ENCODE data around the gene BNC2. TPM values are rescaled to one million over a fixed set of nuclear protein-coding genes. Genes with fewer than 3 reads are reported as not detected.

The BNC2 gene
- total RNA-seq, 1 donor from 2014 or later: 2.9 TPM

DNA sequence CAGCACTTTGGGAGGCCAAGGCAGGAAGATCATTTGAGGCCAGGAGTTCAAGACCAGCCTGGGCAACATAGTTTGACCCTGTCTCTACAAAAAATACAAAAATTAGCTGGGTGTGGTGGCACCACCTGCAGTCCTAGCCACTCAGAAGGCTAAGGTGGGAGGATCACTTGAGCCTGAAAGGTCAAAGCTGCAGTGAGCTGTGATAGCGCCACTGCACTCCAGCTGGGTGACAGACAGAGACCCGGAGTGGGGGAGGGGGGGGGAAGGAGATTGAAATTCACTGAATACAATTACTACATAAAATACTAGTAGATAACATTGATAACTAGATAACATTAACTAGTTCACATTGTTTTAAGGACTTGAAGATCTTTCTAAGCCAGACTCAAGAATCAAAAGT is 345.6 kb downstream of the BNC2 start:
- TF ChIP-seq, protein P1, sequence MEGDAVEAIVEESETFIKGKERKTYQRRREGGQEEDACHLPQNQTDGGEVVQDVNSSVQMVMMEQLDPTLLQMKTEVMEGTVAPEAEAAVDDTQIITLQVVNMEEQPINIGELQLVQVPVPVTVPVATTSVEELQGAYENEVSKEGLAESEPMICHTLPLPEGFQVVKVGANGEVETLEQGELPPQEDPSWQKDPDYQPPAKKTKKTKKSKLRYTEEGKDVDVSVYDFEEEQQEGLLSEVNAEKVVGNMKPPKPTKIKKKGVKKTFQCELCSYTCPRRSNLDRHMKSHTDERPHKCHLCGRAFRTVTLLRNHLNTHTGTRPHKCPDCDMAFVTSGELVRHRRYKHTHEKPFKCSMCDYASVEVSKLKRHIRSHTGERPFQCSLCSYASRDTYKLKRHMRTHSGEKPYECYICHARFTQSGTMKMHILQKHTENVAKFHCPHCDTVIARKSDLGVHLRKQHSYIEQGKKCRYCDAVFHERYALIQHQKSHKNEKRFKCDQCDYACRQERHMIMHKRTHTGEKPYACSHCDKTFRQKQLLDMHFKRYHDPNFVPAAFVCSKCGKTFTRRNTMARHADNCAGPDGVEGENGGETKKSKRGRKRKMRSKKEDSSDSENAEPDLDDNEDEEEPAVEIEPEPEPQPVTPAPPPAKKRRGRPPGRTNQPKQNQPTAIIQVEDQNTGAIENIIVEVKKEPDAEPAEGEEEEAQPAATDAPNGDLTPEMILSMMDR (conservative IDR thresholded peaks at IDR 0.05; ENCODE audit: low read depth, low read length): no peak
- DNase-seq (ENCODE audit: low read depth): no peak
- H3K4me3 ChIP-seq (ENCODE audit: low read depth, low read length): no peak overlapping the region

DNA sequence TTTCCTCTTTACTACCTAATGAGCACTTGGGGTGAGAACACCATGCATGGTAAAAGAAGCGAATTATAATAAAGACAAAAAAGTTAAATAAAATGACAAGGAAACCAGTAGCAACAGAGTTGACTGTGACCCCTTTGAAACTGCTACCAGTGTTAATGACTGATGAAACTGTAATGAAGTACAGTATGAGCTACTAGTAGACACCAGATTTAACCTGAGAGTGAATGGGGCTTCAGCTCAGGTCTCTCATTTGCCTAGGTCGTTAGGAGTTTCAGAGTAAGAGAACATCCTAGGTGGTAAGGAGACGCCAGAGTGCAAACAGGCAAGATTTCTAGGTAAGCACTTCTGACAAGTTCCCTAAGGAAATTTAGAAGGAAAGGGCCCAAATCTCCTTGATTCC is 346.4 kb downstream of the BNC2 start:
- no peak overlapping the region for H3K4me3 ChIP-seq (ENCODE audit: low read depth, low read length)
- DNase-seq (ENCODE audit: low read depth): no peak
- TF ChIP-seq, protein P1 (conservative IDR thresholded peaks at IDR 0.05; ENCODE audit: low read depth, low read length): no peak

DNA sequence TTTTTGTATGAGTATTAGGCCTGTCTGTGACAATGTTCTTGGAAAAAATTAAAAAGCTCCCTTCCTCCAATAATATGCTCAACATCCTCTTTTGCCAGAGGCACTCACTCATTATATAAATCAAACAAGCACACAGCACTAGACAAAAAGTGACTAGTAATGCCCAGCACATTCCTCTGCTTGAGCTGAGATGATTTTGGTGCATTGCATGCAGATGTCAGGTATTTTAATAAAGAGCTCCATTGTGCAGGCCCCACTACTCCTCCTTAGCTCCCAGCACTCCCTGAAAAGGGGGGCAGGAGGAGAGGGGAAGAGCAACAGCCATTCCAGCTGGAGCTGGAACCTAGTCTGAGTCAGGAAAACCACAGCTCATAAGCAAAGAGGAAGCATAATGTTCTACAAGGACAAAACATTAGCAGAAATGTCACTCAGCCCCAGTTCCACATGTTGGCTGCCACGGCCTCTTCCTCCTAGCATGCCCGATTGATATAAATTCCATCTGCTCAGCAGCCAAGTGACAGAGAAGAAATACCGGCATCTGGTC is 348.5 kb downstream of the BNC2 start:
- no peak overlapping the region for H3K4me3 ChIP-seq (ENCODE audit: low read depth, low read length)
- TF ChIP-seq, protein P1 (conservative IDR thresholded peaks at IDR 0.05; ENCODE audit: low read depth, low read length): no peak
- no peak for DNase-seq (ENCODE audit: low read depth)

DNA sequence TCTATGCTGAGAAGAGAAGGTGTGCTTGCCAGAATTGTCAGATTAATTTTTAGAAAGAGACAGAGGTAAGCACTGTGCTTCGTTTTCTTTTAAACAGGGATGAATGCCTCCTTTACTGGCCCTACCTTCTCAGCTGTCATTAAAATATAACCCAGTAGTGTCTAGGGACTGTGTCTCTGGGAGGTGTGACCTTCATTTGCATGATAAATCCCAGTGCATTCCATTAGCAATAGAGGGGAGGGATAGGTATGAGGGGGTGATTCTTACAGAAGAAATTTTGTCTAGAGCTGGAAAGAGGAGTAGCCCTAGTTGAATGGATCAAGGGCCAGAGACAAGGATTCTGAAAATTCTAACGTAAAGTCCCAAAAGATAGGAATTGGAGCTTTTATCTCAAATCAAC is 351.5 kb downstream of the BNC2 start:
- TF ChIP-seq, protein P1 (conservative IDR thresholded peaks at IDR 0.05; ENCODE audit: low read depth, low read length): no peak
- DNase-seq (ENCODE audit: low read depth): no peak
- H3K4me3 ChIP-seq (ENCODE audit: low read depth, low read length): no peak overlapping the region

DNA sequence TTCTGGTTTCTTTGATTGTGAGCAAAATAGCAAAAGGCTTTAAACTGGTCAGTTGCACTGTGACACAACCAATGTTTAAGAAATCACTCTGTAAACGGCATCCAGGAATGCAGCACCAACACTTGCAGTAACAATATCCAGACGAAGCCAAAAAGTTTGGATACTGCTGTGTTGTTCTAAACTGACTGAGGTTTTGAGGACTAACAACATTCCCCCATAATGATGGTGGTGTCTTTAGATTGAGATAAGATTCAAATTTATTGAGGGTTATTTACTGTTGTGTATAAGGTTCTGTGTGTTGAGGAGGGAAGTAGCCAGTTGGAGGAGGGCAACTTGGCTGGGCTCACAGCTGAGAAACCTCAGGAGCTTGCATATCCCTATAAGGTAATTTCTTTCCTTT is 353.6 kb downstream of the BNC2 start:
- no peak overlapping the region for H3K4me3 ChIP-seq (ENCODE audit: low read depth, low read length)
- TF ChIP-seq, protein P1 (conservative IDR thresholded peaks at IDR 0.05; ENCODE audit: low read depth, low read length): no peak
- DNase-seq (ENCODE audit: low read depth): no peak

DNA sequence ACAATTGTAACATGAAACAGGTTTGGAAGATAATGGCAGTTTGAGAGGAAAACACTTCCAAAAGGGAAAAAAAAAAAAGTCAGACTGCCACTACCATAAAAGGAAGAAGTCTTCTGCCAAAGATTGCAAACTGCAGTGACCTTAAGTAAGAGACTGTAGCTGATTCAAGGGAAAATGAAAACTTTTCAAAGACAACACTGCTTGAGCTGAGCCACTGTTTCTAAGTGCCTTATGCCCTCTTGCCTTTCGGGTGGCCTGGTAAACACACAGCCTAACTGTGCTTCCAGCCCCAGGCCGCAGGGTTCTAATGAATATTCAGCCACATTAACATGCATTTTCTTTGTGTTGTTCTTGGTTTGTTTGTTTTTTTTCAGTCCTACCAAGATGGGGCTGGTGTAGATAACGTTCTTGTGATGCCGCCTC is 354.6 kb downstream of the BNC2 start:
- DNase-seq (ENCODE audit: low read depth): no peak
- TF ChIP-seq, protein P1 (conservative IDR thresholded peaks at IDR 0.05; ENCODE audit: low read depth, low read length): no peak
- H3K4me3 ChIP-seq (ENCODE audit: low read depth, low read length): no peak overlapping the region

DNA sequence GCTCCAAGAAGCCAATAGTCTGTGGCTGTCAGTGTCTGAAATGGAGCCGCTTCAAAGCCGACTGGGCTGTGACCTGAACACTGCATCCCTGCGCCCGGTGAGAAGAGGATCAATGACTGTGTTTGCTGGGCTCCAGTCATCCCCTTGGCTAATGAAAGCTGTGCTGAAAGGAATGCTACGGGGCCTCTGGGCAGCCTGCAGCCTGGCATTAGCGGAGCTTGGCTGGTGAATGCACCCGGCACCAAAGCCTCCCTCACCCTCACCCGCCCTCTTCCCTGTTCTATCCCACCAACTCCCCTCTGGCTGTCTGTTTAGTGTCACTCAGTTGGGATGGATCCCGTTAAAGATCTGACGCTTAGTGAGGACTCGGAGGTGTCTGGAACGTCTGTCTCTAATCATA is 355.3 kb downstream of the BNC2 start:
- TF ChIP-seq, protein P1 (conservative IDR thresholded peaks at IDR 0.05; ENCODE audit: low read depth, low read length): no peak
- no peak overlapping the region for H3K4me3 ChIP-seq (ENCODE audit: low read depth, low read length)
- no peak for DNase-seq (ENCODE audit: low read depth)

Measured in epithelial cell of proximal tubule (primary cell).